Left hindlimb (tissue), 1 donor: Measurements from ENCODE around the gene HAS3.

ENCODE experiments used
- DNase-seq: peaks from one replicate; pipeline ENCODE4 v3.0.0-alpha.2; 2018

The HAS3 gene

DNA sequence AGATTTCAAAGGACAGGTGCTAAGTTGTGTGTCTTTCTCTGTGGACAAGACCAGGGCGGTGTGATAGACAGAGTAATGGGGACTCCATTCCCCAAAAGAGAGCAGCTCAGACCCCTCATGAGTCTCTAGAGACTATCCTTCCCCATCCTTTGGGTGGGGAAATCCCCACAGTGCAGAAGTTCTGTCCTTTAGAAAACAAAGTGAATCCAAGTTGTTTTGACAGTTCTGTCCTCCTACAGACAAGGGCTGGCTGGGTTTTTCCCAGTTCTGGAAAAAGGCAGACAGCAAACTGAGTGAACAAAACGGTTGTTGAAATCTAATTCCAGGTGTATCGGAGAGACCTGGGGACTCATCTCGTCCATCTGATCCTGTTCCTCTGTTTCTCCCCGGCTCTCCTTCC lies 11.0 kb upstream of the HAS3 start:
- DNase-seq: no peak

DNA sequence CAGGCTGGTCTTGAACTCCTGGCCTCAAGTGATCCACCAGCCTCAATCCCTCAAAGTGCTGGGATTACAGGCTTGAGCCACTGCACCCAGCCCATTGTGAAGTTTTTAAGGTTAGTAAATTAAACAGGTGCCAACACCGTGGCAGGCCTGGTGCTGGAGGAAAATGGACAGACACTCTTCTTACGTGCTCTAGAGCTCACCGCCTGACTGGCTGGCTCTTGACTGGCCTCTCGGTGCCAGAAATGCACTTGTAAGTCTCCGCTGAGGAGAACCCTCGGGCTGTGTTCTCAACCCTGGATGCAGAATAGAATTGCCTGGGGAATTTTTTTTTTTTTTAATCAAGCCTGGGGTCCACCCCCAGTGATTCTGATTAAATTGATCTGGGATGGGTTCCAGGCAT lies 10.3 kb upstream of the HAS3 start:
- DNase-seq: no peak

DNA sequence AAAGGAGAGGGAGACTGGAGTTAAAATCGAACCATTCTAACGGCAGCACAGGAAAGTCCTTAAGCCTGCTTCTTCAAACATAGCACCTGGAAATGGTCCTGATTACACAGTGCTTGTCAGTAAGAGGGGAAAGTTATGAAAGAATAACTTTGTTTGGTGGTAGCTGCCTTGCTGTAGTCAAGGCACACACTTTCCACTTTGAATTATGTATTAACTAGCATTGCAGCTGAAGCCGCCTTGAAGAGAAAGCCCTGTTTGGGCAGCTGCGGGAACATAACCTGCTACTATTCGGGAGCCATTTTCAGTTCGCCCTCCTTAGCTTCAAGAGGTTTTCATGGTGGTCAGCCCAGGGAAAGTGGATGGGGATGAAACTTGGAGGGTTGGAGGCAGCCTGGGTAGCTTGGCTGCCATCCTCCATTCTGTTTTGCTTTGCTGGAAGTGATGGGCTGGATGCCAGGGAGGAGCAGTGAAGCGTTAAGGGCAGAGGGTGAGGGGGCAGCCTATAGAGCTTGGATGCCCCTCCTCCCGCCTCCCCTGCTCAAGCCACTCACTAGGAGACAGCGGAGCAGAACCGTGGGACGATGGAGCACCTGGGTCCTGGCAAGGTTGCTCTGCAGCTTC lies 5.3 kb upstream of the HAS3 start:
- no peak for DNase-seq

- DNase-seq: no peak
Observed at GRCh38 chr16:69106491-69107315, 1.2 kb downstream of the HAS3 start.

GRCh38 chr16:69107316-69107962 lies 2.0 kb downstream of the HAS3 start:
- DNase-seq: no peak

DNA sequence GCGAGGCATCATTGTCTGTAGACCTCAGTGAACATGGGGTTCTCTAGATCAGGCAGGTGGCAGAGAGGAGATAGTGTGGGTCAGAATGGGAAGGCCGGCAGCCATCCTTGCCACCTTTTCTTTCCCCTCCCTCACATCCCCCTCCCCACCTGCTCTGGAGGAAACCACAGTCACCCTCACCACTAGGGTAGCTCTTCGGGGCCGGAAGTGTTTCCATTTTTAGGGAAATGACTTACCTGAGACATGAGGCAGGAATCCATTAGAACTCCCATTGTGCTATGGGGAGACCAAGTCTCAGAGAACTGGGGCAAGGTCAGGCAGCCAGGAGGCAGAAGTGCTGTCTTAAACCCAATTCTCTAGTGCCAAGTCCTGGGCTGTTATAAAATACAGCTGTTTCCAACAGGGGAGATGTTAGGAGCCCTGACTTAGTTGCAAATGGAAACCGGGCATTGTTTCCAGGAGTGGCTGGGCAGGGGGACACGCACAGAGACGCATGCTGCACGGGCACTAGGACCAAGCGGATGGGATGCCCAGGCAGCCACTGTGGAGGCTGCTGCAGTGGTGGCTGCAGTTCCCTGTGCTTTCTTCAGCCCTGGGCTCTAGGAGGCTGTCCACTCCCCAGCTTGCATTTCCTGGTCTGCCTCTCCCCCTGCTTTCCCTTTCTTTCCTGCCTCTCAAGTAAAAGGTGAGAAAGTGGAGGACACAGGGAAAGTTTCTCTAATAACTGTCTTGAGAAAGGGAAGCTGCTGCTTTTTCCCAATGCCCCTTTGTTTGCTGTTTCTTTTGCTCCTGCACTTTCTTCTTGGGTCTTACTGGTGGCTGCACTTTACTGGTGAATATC lies 2.8 kb downstream of the HAS3 start:
- no peak for DNase-seq

DNA sequence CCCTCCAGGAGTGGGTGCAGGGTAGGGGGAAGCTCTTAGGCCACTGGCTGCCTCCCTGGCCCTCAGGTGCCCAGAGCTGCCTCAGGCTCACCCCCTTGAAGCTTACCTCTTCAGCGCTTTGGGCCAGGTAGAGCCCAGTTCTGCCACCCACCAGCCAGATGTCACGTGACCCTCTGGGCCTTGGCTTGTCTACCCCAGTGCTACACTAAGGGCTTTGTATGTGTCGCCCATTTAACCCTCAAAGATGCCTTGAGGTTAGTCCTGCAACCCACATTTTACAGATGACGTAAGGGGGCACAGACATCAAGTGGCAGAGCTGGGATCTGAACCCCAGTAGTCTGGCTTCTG lies 3.4 kb downstream of the HAS3 start:
- no peak for DNase-seq

DNA sequence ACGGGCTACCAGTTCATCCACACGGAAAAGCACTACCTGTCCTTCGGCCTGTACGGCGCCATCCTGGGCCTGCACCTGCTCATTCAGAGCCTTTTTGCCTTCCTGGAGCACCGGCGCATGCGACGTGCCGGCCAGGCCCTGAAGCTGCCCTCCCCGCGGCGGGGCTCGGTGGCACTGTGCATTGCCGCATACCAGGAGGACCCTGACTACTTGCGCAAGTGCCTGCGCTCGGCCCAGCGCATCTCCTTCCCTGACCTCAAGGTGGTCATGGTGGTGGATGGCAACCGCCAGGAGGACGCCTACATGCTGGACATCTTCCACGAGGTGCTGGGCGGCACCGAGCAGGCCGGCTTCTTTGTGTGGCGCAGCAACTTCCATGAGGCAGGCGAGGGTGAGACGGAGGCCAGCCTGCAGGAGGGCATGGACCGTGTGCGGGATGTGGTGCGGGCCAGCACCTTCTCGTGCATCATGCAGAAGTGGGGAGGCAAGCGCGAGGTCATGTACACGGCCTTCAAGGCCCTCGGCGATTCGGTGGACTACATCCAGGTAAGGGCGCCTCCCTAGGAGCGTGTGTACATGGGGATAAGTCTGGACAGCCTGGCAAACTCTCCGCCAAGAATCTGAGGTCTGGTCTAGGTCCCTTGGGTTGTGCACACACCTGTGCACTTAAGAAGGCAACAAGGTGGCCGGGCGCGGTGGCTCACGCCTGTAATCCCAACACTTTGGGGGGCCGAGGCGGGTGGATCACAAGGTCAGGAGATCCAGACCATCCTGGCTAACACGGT lies 4.2 kb downstream of the HAS3 start:
- no peak for DNase-seq

DNA sequence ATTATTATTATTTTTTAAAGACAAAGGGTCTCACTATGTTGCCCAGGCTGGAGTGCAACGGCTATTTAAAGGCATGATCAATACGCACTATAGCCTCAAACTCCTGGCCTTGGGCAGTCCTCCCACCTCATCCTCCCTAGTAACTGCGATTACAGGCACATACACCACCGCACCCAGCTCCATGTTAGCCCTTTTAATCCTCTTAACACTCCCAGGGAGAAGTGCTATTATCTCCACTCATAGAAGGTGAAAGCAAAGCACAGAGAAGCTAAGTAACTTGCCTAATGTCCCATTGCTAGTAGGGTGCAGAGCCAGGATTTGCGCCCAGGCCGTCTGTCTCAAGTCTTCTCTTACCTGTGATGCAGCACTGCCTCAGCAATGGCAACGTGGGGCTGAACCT lies 5.0 kb downstream of the HAS3 start:
- no peak for DNase-seq

DNA sequence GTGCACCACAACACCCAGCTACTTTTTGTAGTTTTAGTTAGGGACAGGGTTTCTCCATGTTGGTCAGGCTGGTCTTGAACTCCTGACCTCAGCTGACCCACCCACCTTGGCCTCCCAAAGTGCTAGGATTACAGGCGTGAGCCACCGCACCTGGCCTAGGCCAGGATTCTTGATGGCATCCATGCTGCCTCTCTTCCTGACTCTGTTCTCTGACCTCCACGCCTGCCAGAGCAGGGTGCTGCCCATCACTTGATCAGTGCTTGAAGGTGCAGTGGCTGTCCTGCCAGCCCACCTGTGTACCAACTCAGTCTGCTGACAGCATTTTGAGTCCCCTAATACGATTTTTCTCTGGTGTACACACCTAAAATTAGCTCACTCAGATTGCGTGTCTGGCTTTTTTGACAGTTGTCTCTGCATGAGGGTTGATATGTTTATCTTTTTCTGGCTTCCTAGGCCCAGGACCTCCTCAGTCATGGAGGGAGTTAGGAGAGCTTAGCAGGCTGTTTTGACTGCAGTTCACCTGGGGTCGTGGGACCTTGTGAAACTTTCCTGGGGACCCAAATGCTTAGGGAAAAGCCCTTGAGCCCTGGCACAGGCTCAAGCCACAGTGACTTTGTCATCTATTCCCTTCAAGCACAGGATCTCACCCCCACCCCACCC lies 5.9 kb downstream of the HAS3 start:
- DNase-seq: no peak

- DNase-seq: no peak
Observed at GRCh38 chr16:69111876-69112230, 6.4 kb downstream of the HAS3 start.

- DNase-seq: no peak
Observed at GRCh38 chr16:69112285-69113129, 7.1 kb downstream of the HAS3 start.

DNA sequence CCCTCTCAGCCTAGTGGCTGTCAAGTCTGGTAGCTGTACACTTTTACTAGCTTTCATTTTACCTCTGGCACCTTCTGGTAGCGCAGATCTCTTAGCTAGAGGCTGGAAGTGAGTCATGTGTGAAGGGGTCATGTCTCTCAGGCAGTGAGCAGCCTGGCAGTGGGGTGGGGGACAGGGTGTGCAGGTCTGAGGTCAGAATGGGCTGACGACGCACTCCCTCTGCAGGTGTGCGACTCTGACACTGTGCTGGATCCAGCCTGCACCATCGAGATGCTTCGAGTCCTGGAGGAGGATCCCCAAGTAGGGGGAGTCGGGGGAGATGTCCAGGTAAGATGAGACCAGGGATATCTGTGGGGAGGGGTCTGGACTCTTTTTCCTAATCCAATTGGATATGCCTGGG lies 7.8 kb downstream of the HAS3 start:
- DNase-seq: no peak

- DNase-seq: no peak
Observed at GRCh38 chr16:69114346-69114975, 9.0 kb downstream of the HAS3 start.

- no peak for DNase-seq
Observed at GRCh38 chr16:69114976-69115355, 9.5 kb downstream of the HAS3 start.

GRCh38 chr16:69115361-69115760 lies 9.9 kb downstream of the HAS3 start:
- no peak for DNase-seq

DNA sequence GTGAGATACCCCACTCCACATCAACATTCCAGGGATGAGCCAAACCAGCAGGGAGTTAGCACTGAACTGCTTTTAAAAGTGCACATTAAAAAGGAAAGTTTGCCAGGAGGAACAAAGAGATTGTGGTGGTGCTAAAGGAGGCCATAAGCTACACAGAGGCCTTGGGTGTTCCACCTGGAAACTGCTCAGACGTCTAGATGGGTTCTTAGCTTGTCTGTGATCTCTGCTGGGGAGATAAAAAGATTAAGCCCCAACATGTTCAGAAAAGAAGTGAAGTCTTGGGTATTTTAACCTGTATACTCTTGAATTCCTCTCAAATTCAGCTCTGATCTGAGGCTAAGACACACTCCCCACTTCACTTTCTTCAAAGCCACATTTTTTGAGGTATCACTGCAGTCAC lies 10.4 kb downstream of the HAS3 start:
- no peak for DNase-seq

DNA sequence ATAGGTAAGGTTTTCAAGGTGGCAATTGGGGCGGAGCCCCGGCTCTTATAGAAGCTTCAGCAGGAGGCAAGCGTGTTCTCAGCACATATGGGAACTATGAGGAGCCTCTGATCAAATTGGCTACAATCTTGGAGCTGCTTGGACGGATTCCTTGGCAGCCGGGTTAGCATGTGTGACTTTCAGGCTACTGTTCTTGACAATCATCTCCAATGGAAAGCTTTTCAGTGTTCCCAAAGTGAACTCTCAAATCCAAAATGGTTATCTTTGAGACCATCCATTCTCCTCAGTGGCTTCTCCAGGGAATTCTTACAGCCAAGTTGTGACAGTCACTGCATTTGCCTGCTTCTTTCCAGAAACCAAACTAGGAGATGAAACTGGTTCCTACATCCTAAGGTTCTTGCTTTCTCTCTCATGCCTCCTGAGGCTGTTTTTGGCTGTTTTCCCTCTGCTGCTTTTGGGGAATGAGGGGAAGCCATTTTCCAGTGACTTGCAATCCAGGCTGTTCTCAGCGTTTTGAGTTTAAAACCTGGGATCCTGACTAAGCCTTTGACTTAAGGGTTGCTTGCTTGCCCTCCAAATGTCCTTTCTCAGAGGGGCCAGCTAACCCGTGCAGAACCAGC lies 10.9 kb downstream of the HAS3 start:
- DNase-seq: no peak

GRCh38 chr16:69116906-69117305 lies 11.5 kb downstream of the HAS3 start:
- no peak for DNase-seq

DNA sequence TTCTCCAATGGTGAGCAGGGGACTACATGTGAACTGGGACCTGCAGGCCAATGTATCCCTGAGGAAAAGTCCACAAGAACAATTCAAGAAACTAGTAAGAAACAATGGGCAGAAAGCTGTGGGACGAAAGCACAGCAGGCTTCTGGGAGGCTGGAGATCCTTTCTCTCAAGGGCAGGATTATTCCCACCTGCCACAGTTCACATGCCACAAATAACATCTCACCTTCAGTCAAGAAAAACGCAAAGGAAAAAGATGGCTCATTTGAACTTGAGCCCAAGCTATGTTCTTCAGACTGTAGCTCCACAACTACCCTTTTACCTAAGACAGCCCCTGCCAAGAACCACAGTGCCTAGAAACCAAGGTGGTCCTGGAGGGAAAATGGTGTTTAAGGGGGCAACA lies 13.0 kb downstream of the HAS3 start:
- no peak for DNase-seq
